ENCODE data around the gene FRMD4B.

Gene FRMD4B

GRCh38 chr3:69403454-69403853 lies 17.6 kb upstream of the FRMD4B start:
- DNase-seq, result no peak

GRCh38 chr3:69400683-69401082 lies 14.8 kb upstream of the FRMD4B start:
- no peak for DNase-seq

GRCh38 chr3:69392850-69393249 lies 7.0 kb upstream of the FRMD4B start:
- no peak for DNase-seq

- no peak for DNase-seq
Measured at GRCh38 chr3:69392415-69392814, 6.5 kb upstream of the FRMD4B start.

GRCh38 chr3:69391554-69391953 lies 5.7 kb upstream of the FRMD4B start:
- no peak for DNase-seq

GRCh38 chr3:69390771-69391170 lies 4.9 kb upstream of the FRMD4B start:
- DNase-seq, result no peak

- DNase-seq, result no peak
Measured at GRCh38 chr3:69389520-69390248, 3.8 kb upstream of the FRMD4B start.

GRCh38 chr3:69388241-69388640 lies 2.4 kb upstream of the FRMD4B start:
- DNase-seq, result no peak

- DNase-seq, result no peak
Measured at GRCh38 chr3:69386556-69387385, 883 bp upstream of the FRMD4B start.

GRCh38 chr3:69385123-69385722 lies 665 bp downstream of the FRMD4B start:
- no peak for DNase-seq

GRCh38 chr3:69384326-69384725 lies 1.6 kb downstream of the FRMD4B start:
- no peak for DNase-seq

- DNase-seq, result no peak
Measured at GRCh38 chr3:69379661-69380060, 6.2 kb downstream of the FRMD4B start.

GRCh38 chr3:69378112-69378802 lies 7.6 kb downstream of the FRMD4B start:
- DNase-seq, result no peak

- DNase-seq, result no peak
Measured at GRCh38 chr3:69377262-69377661, 8.6 kb downstream of the FRMD4B start.

- DNase-seq, result no peak
Measured at GRCh38 chr3:69376731-69377130, 9.2 kb downstream of the FRMD4B start.

GRCh38 chr3:69371816-69372215 lies 14.1 kb downstream of the FRMD4B start:
- no peak for DNase-seq

GRCh38 chr3:69370901-69371301 lies 15.0 kb downstream of the FRMD4B start:
- DNase-seq, result no peak

GRCh38 chr3:69370156-69370883 lies 15.6 kb downstream of the FRMD4B start:
- peak; percentile 56 for DNase-seq

- DNase-seq, result no peak
Measured at GRCh38 chr3:69368129-69368741, 17.7 kb downstream of the FRMD4B start.

- no peak for DNase-seq
Measured at GRCh38 chr3:69367586-69367985, 18.3 kb downstream of the FRMD4B start.

- DNase-seq, result no peak
Measured at GRCh38 chr3:69364354-69364753, 21.5 kb downstream of the FRMD4B start.

- no peak for DNase-seq
Measured at GRCh38 chr3:69360690-69361089, 25.2 kb downstream of the FRMD4B start.

Measured in right forelimb (tissue), 1 donor.